ENCODE data around the gene ADGRA3.
A peak's percentile ranks its signal among the peaks of the same experiment; 100 is the strongest.

ADGRA3 gene

DNA sequence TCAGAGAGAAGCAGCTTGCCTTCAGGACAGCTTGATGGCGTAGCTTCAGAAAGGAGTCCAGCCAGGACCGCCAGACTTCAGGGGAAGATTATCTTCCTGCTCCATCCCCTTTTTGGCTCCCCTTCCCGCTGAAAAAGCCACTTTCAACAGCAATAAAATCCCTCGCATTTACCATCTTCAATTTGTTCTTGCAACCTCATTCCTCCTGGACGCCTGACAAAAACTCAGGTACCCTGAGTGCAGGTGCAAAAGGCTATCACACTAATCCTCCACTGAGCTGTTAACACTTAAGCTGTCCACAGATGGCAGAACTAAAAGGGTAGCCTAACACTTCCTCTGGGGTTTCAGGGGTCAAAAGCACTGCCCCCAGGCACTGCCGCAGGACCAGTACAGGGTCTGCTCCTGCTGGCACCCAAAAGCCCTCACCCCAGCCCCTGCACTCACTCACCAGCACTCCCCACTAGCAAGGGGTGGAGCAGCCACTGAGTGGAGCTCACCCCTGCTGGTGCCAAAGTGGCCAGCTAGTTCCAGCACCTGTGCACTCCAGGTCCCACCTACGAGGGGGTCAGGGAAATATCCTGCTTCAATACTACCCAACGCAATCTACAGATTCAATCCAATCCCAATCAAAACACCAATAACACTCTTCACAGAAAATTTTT lies 145.8 kb downstream of the ADGRA3 start:
- H3K4me3 ChIP-seq (ENCODE audit: severe bottlenecking), result no peak overlapping the region
- H3K27ac ChIP-seq (ENCODE audit: poor library complexity, severe bottlenecking), result no peak overlapping the region
- ATAC-seq (ENCODE audit: low read depth) (no peak), DNase-seq (ENCODE audit: low spot score) (no peak)
- no peaks in the 10 kb centered on the region for H3K9me3 ChIP-seq (ENCODE audit: severe bottlenecking)
- TF ChIP-seq, protein P1, sequence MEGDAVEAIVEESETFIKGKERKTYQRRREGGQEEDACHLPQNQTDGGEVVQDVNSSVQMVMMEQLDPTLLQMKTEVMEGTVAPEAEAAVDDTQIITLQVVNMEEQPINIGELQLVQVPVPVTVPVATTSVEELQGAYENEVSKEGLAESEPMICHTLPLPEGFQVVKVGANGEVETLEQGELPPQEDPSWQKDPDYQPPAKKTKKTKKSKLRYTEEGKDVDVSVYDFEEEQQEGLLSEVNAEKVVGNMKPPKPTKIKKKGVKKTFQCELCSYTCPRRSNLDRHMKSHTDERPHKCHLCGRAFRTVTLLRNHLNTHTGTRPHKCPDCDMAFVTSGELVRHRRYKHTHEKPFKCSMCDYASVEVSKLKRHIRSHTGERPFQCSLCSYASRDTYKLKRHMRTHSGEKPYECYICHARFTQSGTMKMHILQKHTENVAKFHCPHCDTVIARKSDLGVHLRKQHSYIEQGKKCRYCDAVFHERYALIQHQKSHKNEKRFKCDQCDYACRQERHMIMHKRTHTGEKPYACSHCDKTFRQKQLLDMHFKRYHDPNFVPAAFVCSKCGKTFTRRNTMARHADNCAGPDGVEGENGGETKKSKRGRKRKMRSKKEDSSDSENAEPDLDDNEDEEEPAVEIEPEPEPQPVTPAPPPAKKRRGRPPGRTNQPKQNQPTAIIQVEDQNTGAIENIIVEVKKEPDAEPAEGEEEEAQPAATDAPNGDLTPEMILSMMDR (IDR thresholded peaks at IDR 0.05; ENCODE audit: poor library complexity, severe bottlenecking), result no peak
- no peaks in the 10 kb centered on the region for H3K4me1 ChIP-seq (ENCODE audit: insufficient read depth, poor library complexity, severe bottlenecking)
- no peaks in the 10 kb centered on the region for H3K36me3 ChIP-seq (ENCODE audit: low read depth)
- no peaks in the 10 kb centered on the region for H3K27me3 ChIP-seq (ENCODE audit: insufficient read depth, poor library complexity, severe bottlenecking)

DNA sequence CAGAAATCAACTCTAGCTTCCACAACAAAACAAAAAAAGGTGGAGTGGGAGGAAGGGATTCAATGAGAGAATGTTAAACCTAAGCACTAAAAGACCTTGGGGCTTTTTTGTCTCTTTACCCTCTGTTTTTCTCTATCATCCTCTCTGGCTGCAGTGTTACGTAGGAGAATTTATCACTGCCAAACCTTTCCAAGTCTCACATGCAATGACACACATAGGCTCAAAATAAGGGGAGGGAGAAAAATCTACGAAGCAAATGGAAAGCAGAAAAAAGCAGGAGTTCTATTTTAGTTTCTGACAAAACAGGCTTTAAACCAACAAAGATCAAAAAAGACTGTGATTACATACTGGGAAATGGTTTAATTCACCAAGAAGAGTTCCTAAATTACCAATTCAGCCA lies 152.1 kb downstream of the ADGRA3 start:
- no peak for ATAC-seq (ENCODE audit: low read depth)
- H3K36me3 ChIP-seq (ENCODE audit: low read depth), result no peaks in the 10 kb centered on the region
- TF ChIP-seq, protein P1 (IDR thresholded peaks at IDR 0.05; ENCODE audit: poor library complexity, severe bottlenecking), result no peak
- H3K4me1 ChIP-seq (ENCODE audit: insufficient read depth, poor library complexity, severe bottlenecking), result peaks cover 11% of the 10 kb centered on the region
- no peaks in the 10 kb centered on the region for H3K9me3 ChIP-seq (ENCODE audit: severe bottlenecking)
- H3K27me3 ChIP-seq (ENCODE audit: insufficient read depth, poor library complexity, severe bottlenecking), result no peaks in the 10 kb centered on the region
- H3K27ac ChIP-seq (ENCODE audit: poor library complexity, severe bottlenecking), result peak overlapping the region; percentile 59
- H3K4me3 ChIP-seq (ENCODE audit: severe bottlenecking), result no peak overlapping the region
- DNase-seq (ENCODE audit: low spot score), result no peak

- Histone ChIP-seq H3K4me1 (ENCODE audit: insufficient read depth, poor library complexity, severe bottlenecking) (peaks cover 11% of the 10 kb centered on the region), H3K27me3 (ENCODE audit: insufficient read depth, poor library complexity, severe bottlenecking) (no peaks in the 10 kb centered on the region), H3K27ac (ENCODE audit: poor library complexity, severe bottlenecking) (peak overlapping the region; percentile 59), H3K36me3 (ENCODE audit: low read depth) (no peaks in the 10 kb centered on the region), H3K9me3 (ENCODE audit: severe bottlenecking) (no peaks in the 10 kb centered on the region), H3K4me3 (ENCODE audit: severe bottlenecking) (no peak overlapping the region)
- DNase-seq (ENCODE audit: low spot score) (no peak), ATAC-seq (ENCODE audit: low read depth) (peak; percentile 91)
- TF ChIP-seq, protein P1 (IDR thresholded peaks at IDR 0.05; ENCODE audit: poor library complexity, severe bottlenecking), result no peak
These were observed 152.8 kb downstream of the ADGRA3 start for GRCh38 chr4:22363036-22363435.

DNA sequence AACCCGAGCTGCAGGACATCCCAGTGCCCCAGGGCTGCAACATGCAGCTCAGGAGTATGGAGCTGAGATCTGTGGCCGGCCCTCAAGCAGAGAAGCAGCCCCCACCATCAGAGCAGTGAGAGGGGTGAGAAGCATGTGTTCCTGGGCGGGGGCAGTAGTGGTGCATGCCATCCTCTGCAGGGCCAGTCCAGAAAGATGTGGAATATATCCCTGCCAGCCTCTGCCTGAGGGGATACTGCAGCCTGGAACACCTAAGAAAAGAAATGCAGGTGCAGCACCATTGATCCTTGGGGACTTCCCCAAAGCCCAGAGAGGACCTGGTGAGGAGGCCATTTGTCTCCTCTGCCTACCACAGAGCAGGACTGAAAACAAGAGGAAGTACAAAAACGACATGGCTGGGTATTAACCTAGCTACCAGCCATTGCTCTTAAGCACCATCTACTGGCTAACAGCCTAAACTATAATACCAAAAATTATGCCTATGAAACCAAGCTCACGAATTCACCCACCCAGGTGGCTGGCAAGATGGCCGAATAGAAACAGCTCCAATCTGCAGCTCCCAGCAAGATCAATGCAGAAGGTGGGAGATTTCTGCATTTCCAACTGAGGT lies 158.8 kb downstream of the ADGRA3 start:
- Histone ChIP-seq H3K36me3 (ENCODE audit: low read depth) (no peaks in the 10 kb centered on the region), H3K27ac (ENCODE audit: poor library complexity, severe bottlenecking) (no peak overlapping the region), H3K27me3 (ENCODE audit: insufficient read depth, poor library complexity, severe bottlenecking) (no peaks in the 10 kb centered on the region), H3K9me3 (ENCODE audit: severe bottlenecking) (peaks cover 6% of the 10 kb centered on the region), H3K4me1 (ENCODE audit: insufficient read depth, poor library complexity, severe bottlenecking) (no peaks in the 10 kb centered on the region), H3K4me3 (ENCODE audit: severe bottlenecking) (no peak overlapping the region)
- no peak for DNase-seq (ENCODE audit: low spot score)
- peak; percentile 36; the same call in 1 of the 3 replicates for ATAC-seq (ENCODE audit: low read depth)
- TF ChIP-seq, protein P1 (IDR thresholded peaks at IDR 0.05; ENCODE audit: poor library complexity, severe bottlenecking), result peak; percentile 44

- H3K9me3 ChIP-seq (ENCODE audit: severe bottlenecking), result no peaks in the 10 kb centered on the region
- peak; percentile 38; the same call in 1 of the 3 replicates for ATAC-seq (ENCODE audit: low read depth)
These were observed 167.5 kb downstream of the ADGRA3 start for GRCh38 chr4:22348410-22348809.

More at GRCh38 chr4:22348410-22348809, 167.5 kb downstream of the ADGRA3 start:
- H3K4me3 ChIP-seq (ENCODE audit: severe bottlenecking), result no peak overlapping the region
- no peaks in the 10 kb centered on the region for H3K4me1 ChIP-seq (ENCODE audit: insufficient read depth, poor library complexity, severe bottlenecking)
- TF ChIP-seq, protein P1 (IDR thresholded peaks at IDR 0.05; ENCODE audit: poor library complexity, severe bottlenecking), result no peak
- DNase-seq (ENCODE audit: low spot score), result no peak
- H3K27ac ChIP-seq (ENCODE audit: poor library complexity, severe bottlenecking), result no peak overlapping the region
- H3K36me3 ChIP-seq (ENCODE audit: low read depth), result no peaks in the 10 kb centered on the region
- no peaks in the 10 kb centered on the region for H3K27me3 ChIP-seq (ENCODE audit: insufficient read depth, poor library complexity, severe bottlenecking)
